HepG2 (cell line): ENCODE data around the gene SHLD1. TPM values are rescaled to one million over a fixed set of nuclear protein-coding genes. Genes with fewer than 3 reads are reported as not detected.

Experiments used
- ARID3A ChIP-seq: IDR thresholded peaks from 2 replicates; pipeline ENCODE4 v1.6.1; 2012; ENCODE audit warnings: low read depth, low read length, improper control_type of control experiment
- IKZF4 ChIP-seq: sonication (generic); formaldehyde crosslinking; IDR thresholded peaks from 2 replicates; pipeline ENCODE4 v1.5.1; 2020; ENCODE audit warnings: borderline replicate concordance, mild to moderate bottlenecking, low read depth, missing genetic modification reagents; ENCODE audit errors: not compliant biosample characterization
- PATZ1 ChIP-seq: sonication (generic); formaldehyde crosslinking; IDR thresholded peaks from 2 replicates; pipeline ENCODE4 v1.4.0; 2020; ENCODE audit warnings: missing genetic modification reagents
- RFX3 ChIP-seq: IDR thresholded peaks from 2 replicates; pipeline ENCODE4 v1.6.1; 2016; ENCODE audit warnings: missing biosample characterization, missing genetic modification reagents
- SNAPC2 ChIP-seq: sonication (generic); formaldehyde crosslinking; IDR thresholded peaks from 2 replicates; pipeline ENCODE4 v1.8.1; 2022; ENCODE audit warnings: mild to moderate bottlenecking, missing genetic modification reagents
- ZKSCAN8 ChIP-seq: IDR thresholded peaks from 2 replicates; pipeline ENCODE4 v1.6.1; 2016; ENCODE audit warnings: borderline replicate concordance, missing genetic modification reagents, missing compliant biosample characterization
- ZNF281 ChIP-seq: sonication (generic); formaldehyde crosslinking; IDR thresholded peaks from 2 replicates; pipeline ENCODE4 v1.4.0; 2020; ENCODE audit warnings: missing genetic modification reagents, borderline replicate concordance
- ZSCAN21 ChIP-seq: sonication (generic); formaldehyde crosslinking; IDR thresholded peaks from 2 replicates; pipeline ENCODE4 v1.8.0; 2022; ENCODE audit warnings: mild to moderate bottlenecking, missing genetic modification reagents, moderate library complexity, borderline replicate concordance
- polyA plus RNA-seq, 8 experiments: library from polyadenylated mRNA; depleted of rRNA in 3 of 8; stranded (reverse) in 7 of 8; unstranded in 1 of 8; fragments of >200 nt; fragmentation: Illumina TruSeq in 4 of 8; extraction: Trizol in 4 of 8; gene quantifications; 2 replicates each; pipeline versions ENCODE4 v1.2.1 to v1.2.3, GENCODE V29; 2011 to 2016; ENCODE audit warnings: low read depth in 4 of 8, missing spikeins in 1 of 8, mixed read lengths in 1 of 8; ENCODE audit not compliant: insufficient read depth in 1 of 8
- total RNA-seq, 5 experiments: library from RNA; depleted of rRNA; stranded (reverse); fragments of >200 nt; fragmentation: Illumina TruSeq; extraction: Trizol; gene quantifications; 2 replicates each; pipeline ENCODE4 v1.2.3, GENCODE V29; 2016; ENCODE audit warnings: low read depth in 1 of 5
- TF ChIP-seq, protein P1 (sequence below): sonication (generic); formaldehyde crosslinking; IDR thresholded peaks from 2 replicates; pipeline ENCODE4 v1.8.0; 2022; ENCODE audit warnings: missing genetic modification reagents, low read depth, mild to moderate bottlenecking, borderline replicate concordance
- TF ChIP-seq, protein P2 (sequence below): sonication (generic); formaldehyde crosslinking; IDR thresholded peaks from one replicate; pipeline ENCODE4 v1.5.1; 2020; ENCODE audit warnings: mild to moderate bottlenecking, missing genetic modification reagents; ENCODE audit errors: not compliant biosample characterization

The SHLD1 gene
- total and polyA plus RNA-seq, 2 of the 13 experiments (the other 11 are each of a cell fraction or from before 2014, with no cell fraction given): 8.9 to 10.0 TPM

DNA sequence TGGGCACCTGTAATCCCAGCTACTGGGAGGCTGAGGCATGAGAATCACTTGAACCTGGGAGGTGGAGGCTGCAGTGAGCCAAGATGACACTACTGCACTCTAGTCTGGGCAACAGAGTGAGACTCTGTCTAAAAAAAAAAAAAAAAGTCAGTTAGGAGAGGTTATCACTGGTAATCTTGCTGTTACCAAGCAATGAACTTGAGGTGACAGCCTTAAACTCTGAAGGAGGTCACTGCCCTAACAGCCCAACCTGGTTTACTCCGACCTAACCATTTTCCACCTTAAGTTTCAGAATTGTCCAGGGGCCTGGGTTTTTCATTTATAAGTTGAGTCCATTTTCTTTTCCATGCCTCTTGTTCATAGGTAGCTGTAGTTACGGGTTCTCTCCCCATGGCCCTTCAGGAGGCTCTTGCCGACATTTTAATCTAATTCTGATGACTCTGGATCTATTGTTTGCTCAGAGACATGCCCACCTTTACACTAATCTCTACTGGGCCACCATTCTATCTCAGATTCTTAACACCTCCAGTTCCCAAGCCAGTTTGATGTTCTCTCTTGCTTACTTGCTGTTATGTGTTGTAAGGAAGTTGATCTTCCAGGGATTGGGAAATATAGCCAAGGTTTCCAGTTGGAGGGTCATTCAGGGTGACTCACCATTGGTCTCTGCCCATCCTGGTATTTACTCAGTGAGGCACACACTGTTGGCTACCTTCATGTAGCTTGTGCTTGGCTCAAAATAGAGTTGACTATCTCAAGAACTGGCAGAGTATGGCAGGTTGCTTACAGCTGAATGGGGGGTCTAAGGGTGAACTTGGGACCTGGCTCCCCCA is 29.1 kb downstream of the SHLD1 start (continued):
- TF ChIP-seq, protein P1, sequence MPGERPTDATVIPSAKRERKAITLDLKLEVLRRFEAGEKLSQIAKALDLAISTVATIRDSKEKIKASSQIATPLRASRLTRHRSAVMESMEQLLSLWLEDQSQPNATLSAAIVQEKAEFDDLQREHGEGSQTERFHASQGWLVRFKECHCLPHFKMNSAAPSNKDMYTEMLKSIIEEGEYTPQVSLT (CRISPR knock-in tag): no peak
- TF ChIP-seq ZSCAN21: peak; percentile 55; the same call in 1 of the 2 replicates
- TF ChIP-seq, protein P2, sequence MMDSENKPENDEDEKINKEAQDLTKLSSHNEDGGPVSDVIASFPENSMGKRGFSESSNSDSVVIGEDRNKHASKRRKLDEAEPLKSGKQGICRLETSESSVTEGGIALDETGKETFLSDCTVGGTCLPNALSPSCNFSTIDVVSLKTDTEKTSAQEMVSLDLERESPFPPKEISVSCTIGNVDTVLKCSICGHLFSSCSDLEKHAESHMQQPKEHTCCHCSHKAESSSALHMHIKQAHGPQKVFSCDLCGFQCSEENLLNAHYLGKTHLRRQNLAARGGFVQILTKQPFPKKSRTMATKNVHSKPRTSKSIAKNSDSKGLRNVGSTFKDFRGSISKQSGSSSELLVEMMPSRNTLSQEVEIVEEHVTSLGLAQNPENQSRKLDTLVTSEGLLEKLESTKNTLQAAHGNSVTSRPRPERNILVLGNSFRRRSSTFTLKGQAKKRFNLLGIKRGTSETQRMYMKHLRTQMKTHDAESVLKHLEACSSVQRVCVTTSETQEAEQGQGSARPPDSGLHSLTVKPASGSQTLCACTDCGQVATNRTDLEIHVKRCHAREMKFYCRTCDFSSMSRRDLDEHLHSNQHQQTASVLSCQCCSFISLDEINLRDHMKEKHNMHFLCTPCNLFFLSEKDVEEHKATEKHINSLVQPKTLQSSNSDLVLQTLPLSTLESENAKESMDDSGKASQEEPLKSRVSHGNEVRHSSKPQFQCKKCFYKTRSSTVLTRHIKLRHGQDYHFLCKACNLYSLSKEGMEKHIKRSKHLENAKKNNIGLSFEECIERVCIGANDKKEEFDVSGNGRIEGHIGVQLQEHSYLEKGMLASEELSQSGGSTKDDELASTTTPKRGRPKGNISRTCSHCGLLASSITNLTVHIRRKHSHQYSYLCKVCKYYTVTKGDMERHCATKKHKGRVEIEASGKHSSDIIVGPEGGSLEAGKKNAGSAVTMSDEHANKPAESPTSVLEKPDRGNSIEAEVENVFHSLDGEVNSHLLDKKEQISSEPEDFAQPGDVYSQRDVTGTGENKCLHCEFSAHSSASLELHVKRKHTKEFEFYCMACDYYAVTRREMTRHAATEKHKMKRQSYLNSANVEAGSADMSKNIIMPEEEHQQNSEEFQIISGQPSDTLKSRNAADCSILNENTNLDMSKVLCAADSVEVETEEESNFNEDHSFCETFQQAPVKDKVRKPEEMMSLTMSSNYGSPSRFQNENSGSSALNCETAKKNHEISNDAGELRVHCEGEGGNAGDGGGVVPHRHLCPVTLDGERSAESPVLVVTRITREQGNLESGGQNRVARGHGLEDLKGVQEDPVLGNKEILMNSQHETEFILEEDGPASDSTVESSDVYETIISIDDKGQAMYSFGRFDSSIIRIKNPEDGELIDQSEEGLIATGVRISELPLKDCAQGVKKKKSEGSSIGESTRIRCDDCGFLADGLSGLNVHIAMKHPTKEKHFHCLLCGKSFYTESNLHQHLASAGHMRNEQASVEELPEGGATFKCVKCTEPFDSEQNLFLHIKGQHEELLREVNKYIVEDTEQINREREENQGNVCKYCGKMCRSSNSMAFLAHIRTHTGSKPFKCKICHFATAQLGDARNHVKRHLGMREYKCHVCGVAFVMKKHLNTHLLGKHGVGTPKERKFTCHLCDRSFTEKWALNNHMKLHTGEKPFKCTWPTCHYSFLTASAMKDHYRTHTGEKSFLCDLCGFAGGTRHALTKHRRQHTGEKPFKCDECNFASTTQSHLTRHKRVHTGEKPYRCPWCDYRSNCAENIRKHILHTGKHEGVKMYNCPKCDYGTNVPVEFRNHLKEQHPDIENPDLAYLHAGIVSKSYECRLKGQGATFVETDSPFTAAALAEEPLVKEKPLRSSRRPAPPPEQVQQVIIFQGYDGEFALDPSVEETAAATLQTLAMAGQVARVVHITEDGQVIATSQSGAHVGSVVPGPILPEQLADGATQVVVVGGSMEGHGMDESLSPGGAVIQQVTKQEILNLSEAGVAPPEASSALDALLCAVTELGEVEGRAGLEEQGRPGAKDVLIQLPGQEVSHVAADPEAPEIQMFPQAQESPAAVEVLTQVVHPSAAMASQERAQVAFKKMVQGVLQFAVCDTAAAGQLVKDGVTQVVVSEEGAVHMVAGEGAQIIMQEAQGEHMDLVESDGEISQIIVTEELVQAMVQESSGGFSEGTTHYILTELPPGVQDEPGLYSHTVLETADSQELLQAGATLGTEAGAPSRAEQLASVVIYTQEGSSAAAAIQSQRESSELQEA (CRISPR knock-in tag): no peak
- no peak; the same call in 1 of the 2 replicates for TF ChIP-seq SNAPC2
- peak; percentile 95; the same call in 1 of the 2 replicates for TF ChIP-seq ZKSCAN8 (CRISPR knock-in tag)
- TF ChIP-seq ARID3A: peak; percentile 70; the same call in 1 of the 2 replicates
- TF ChIP-seq PATZ1 (CRISPR knock-in tag): peak; percentile 72; the same call in 1 of the 2 replicates
- TF ChIP-seq IKZF4 (CRISPR knock-in tag): no peak
- TF ChIP-seq RFX3: no peak
- TF ChIP-seq ZNF281 (CRISPR knock-in tag): peak; percentile 59; the same call in 1 of the 2 replicates
